ENCODE results near the gene NTHL1.

Gene NTHL1

GRCh38 chr16:2058420-2058819 lies 10.8 kb upstream of the NTHL1 start:
- Histone ChIP-seq H3K27ac (no peak overlapping the region), H3K9me3 (ENCODE audit: severe bottlenecking) (no peaks in the 10 kb centered on the region), H3K36me3 (peaks cover 41% of the 10 kb centered on the region), H3K4me3 (ENCODE audit: low read depth, low read length) (no peak overlapping the region), H3K27me3 (ENCODE audit: insufficient read depth, low read depth, severe bottlenecking) (no peaks in the 10 kb centered on the region)
- TF ChIP-seq, protein P1, sequence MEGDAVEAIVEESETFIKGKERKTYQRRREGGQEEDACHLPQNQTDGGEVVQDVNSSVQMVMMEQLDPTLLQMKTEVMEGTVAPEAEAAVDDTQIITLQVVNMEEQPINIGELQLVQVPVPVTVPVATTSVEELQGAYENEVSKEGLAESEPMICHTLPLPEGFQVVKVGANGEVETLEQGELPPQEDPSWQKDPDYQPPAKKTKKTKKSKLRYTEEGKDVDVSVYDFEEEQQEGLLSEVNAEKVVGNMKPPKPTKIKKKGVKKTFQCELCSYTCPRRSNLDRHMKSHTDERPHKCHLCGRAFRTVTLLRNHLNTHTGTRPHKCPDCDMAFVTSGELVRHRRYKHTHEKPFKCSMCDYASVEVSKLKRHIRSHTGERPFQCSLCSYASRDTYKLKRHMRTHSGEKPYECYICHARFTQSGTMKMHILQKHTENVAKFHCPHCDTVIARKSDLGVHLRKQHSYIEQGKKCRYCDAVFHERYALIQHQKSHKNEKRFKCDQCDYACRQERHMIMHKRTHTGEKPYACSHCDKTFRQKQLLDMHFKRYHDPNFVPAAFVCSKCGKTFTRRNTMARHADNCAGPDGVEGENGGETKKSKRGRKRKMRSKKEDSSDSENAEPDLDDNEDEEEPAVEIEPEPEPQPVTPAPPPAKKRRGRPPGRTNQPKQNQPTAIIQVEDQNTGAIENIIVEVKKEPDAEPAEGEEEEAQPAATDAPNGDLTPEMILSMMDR (IDR thresholded peaks at IDR 0.05; ENCODE audit: low read depth, low read length) = no peak
- no peak for DNase-seq

- Histone ChIP-seq H3K27ac (no peak overlapping the region), H3K9me3 (ENCODE audit: severe bottlenecking) (no peaks in the 10 kb centered on the region), H3K4me3 (ENCODE audit: low read depth, low read length) (no peak overlapping the region), H3K27me3 (ENCODE audit: insufficient read depth, low read depth, severe bottlenecking) (no peaks in the 10 kb centered on the region), H3K36me3 (peaks cover 46% of the 10 kb centered on the region)
- TF ChIP-seq, protein P1 (IDR thresholded peaks at IDR 0.05; ENCODE audit: low read depth, low read length) = no peak
- no peak for DNase-seq
These were observed 9.8 kb upstream of the NTHL1 start for GRCh38 chr16:2057438-2057837.

DNA sequence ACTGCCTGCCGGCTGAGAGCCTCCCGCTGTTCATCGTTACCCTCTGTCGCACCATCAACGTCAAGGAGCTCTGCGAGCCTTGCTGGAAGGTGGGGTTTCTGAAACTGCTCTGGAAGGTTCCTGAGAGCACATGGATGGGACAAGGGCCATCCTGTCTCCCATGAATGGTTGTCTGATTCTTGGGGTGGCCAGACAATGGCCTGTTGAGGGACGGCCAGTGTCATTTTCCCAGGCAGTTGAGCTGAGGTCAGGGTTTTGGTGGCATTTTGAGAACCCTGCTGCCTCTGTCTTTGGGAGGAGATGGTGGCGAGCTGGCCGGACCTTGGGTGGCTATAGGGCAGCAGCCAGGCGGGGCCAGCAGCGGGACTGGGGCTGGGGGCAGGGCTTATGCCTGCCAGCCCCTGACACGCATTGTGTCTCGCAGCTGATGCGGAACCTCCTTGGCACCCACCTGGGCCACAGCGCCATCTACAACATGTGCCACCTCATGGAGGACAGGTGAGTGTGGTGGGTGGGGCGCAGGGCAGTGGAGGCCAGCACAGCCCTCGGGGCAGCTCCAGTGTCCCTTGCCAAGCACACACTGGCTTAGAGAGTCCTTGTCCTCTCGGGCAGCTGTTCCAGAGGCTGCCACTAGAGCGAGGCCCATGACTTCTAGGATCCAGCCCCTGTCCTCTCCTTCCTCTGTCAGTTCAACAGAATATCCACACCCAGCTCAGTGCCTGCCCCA lies 9.2 kb upstream of the NTHL1 start:
- H3K9me3 ChIP-seq (ENCODE audit: severe bottlenecking) = no peaks in the 10 kb centered on the region
- H3K4me3 ChIP-seq (ENCODE audit: low read depth, low read length) = no peak overlapping the region
- no peak for DNase-seq
- no peaks in the 10 kb centered on the region for H3K27me3 ChIP-seq (ENCODE audit: insufficient read depth, low read depth, severe bottlenecking)
- H3K36me3 ChIP-seq = peaks cover 47% of the 10 kb centered on the region
- H3K27ac ChIP-seq = no peak overlapping the region
- TF ChIP-seq, protein P1 (IDR thresholded peaks at IDR 0.05; ENCODE audit: low read depth, low read length) = peak; percentile 47; the same call in 1 of the 2 replicates

DNA sequence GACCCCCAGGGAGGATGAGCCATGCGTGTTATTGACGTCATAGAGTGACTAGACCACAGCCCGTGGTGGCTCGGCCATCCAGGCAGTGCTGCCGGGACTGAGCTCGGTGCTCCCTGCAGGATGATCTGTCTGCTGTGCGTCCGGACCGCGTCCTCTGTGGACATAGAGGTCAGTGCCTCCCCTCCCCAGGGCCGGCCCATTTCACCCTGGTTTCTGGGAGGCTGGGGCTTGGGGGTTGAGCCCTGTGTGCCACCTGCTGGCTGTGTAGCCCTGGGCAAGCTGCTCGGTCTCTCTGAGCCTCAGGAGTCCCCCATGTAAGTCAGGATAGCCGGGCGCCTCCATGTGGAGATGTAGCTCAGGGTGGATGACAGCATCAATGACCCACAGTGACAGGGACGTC lies 8.4 kb upstream of the NTHL1 start:
- Histone ChIP-seq H3K27ac (no peak overlapping the region), H3K4me3 (ENCODE audit: low read depth, low read length) (no peak overlapping the region), H3K9me3 (ENCODE audit: severe bottlenecking) (no peaks in the 10 kb centered on the region), H3K36me3 (peaks cover 52% of the 10 kb centered on the region), H3K27me3 (ENCODE audit: insufficient read depth, low read depth, severe bottlenecking) (no peaks in the 10 kb centered on the region)
- peak; percentile 62 for DNase-seq
- TF ChIP-seq, protein P1 (IDR thresholded peaks at IDR 0.05; ENCODE audit: low read depth, low read length) = peak; percentile 60

- no peaks in the 10 kb centered on the region for H3K27me3 ChIP-seq (ENCODE audit: insufficient read depth, low read depth, severe bottlenecking)
- H3K4me3 ChIP-seq (ENCODE audit: low read depth, low read length) = no peak overlapping the region
- DNase-seq = no peak
- TF ChIP-seq, protein P1 (IDR thresholded peaks at IDR 0.05; ENCODE audit: low read depth, low read length) = no peak
- H3K27ac ChIP-seq = no peak overlapping the region
- H3K36me3 ChIP-seq = peaks cover 49% of the 10 kb centered on the region
- no peaks in the 10 kb centered on the region for H3K9me3 ChIP-seq (ENCODE audit: severe bottlenecking)
These were observed 7.1 kb upstream of the NTHL1 start for GRCh38 chr16:2054543-2055245.
